GM19035 (cell line): ENCODE results near the gene NKD2.

Experiments
- ATAC-seq: cut with Tn5 transposase; IDR thresholded peaks from one replicate; pipeline ENCODE4 v1.9.1; 2021; ENCODE audit not compliant: unreplicated experiment

NKD2 gene

GRCh38 chr5:1040571-1040970 is 32.0 kb downstream of the NKD2 start:
- ATAC-seq, result no peak

GRCh38 chr5:1041225-1042143 is 32.9 kb downstream of the NKD2 start:
- ATAC-seq, result no peak

GRCh38 chr5:1042626-1043025 is 34.0 kb downstream of the NKD2 start:
- no peak for ATAC-seq

GRCh38 chr5:1043327-1043726 is 34.7 kb downstream of the NKD2 start:
- no peak for ATAC-seq

- ATAC-seq, result no peak
Measured at GRCh38 chr5:1044117-1044516, 35.5 kb downstream of the NKD2 start.

- no peak for ATAC-seq
Measured at GRCh38 chr5:1045960-1046560, 37.5 kb downstream of the NKD2 start.

GRCh38 chr5:1047332-1047965 is 38.8 kb downstream of the NKD2 start:
- ATAC-seq, result no peak

GRCh38 chr5:1048162-1048721 is 39.6 kb downstream of the NKD2 start:
- ATAC-seq, result no peak

GRCh38 chr5:1048861-1049838 is 40.5 kb downstream of the NKD2 start:
- ATAC-seq, result no peak

- ATAC-seq, result no peak
Measured at GRCh38 chr5:1050423-1051365, 42.1 kb downstream of the NKD2 start.

- no peak for ATAC-seq
Measured at GRCh38 chr5:1051366-1051720, 42.7 kb downstream of the NKD2 start.

GRCh38 chr5:1052076-1052475 is 43.5 kb downstream of the NKD2 start:
- ATAC-seq, result no peak

GRCh38 chr5:1052641-1053390 is 44.2 kb downstream of the NKD2 start:
- no peak for ATAC-seq

GRCh38 chr5:1053391-1054017 is 44.9 kb downstream of the NKD2 start:
- ATAC-seq, result no peak

- ATAC-seq, result no peak
Measured at GRCh38 chr5:1054018-1054798, 45.6 kb downstream of the NKD2 start.

- no peak for ATAC-seq
Measured at GRCh38 chr5:1054799-1055775, 46.5 kb downstream of the NKD2 start.
